Tongue (tissue), 2 donors: ENCODE results near the gene OBSCN. TPM values are rescaled to one million over a fixed set of nuclear protein-coding genes. Genes with fewer than 3 reads are reported as not detected.
"Not testable (repeated sequence)": the region's sequence is repeated elsewhere in the genome, so short reads cannot be mapped to it uniquely, and the experiment has no call there.

Source experiments
- DNase-seq: peaks from one replicate; pipeline ENCODE4 v3.0.0-alpha.2; 2015
- total RNA-seq: library from RNA; depleted of rRNA; stranded (reverse); fragments of >200 nt; gene quantifications from one replicate; pipeline ENCODE4 v1.2.3, GENCODE V29; 2014

OBSCN gene
- total RNA-seq, 1 donor from 2014 or later = 640 TPM

GRCh38 chr1:228213917-228214808 is 6.3 kb downstream of the OBSCN start:
- DNase-seq = no peak

- no peak for DNase-seq
Measured at GRCh38 chr1:228214921-228215662, 7.2 kb downstream of the OBSCN start.

- no peak for DNase-seq
Measured at GRCh38 chr1:228215663-228216116, 7.8 kb downstream of the OBSCN start.

GRCh38 chr1:228216371-228217320 is 8.8 kb downstream of the OBSCN start:
- peak; percentile 52 for DNase-seq

- DNase-seq = no peak
Measured at GRCh38 chr1:228217551-228218344, 9.9 kb downstream of the OBSCN start.

GRCh38 chr1:228218513-228219244 is 10.8 kb downstream of the OBSCN start:
- no peak for DNase-seq

- DNase-seq = no peak
Measured at GRCh38 chr1:228219245-228219961, 11.6 kb downstream of the OBSCN start.

GRCh38 chr1:228219962-228220780 is 12.3 kb downstream of the OBSCN start:
- no peak for DNase-seq

- DNase-seq = not testable (repeated sequence)
Measured at GRCh38 chr1:228221097-228221496, 13.3 kb downstream of the OBSCN start.

- no peak for DNase-seq
Measured at GRCh38 chr1:228222548-228222947, 14.7 kb downstream of the OBSCN start.

GRCh38 chr1:228224198-228225164 is 16.6 kb downstream of the OBSCN start:
- no peak for DNase-seq

GRCh38 chr1:228225165-228225710 is 17.4 kb downstream of the OBSCN start:
- no peak for DNase-seq

- no peak for DNase-seq
Measured at GRCh38 chr1:228225740-228226139, 17.9 kb downstream of the OBSCN start.

GRCh38 chr1:228226141-228226874 is 18.5 kb downstream of the OBSCN start:
- DNase-seq = no peak

- DNase-seq = no peak
Measured at GRCh38 chr1:228226956-228227791, 19.3 kb downstream of the OBSCN start.

- not testable (repeated sequence) for DNase-seq
Measured at GRCh38 chr1:228228147-228228546, 20.3 kb downstream of the OBSCN start.
